HEK293 (cell line): ENCODE results near the gene SSBP2.
A peak's percentile ranks its signal among the peaks of the same experiment; 100 is the strongest.

Source experiments
- CTCF ChIA-PET: fragments of 350-600 bp; formaldehyde crosslinking; extraction: SDS; loops from one replicate; lab custom pipeline; 2021; ENCODE audit warnings: antibody characterized with exemption; lab: Yijun Ruan, JAX
- POLR2A ChIA-PET: fragments of 300-600 bp; formaldehyde crosslinking; extraction: SDS; loops from one replicate; lab custom pipeline; 2020; ENCODE audit warnings: antibody characterized with exemption, inconsistent platforms; lab: Yijun Ruan, JAX
- H3K27ac ChIP-seq: fragments of 200-500 bp; sonication (Bioruptor generic); 2 replicates; pipeline ENCODE4 v1.5.1; 2014; ENCODE audit warnings: low read depth, low read length, control low read depth, inconsistent platforms; ENCODE audit errors: extremely low read depth
- H3K36me3 ChIP-seq, 2 experiments: fragments of 200-500 bp in 1 of 2; sonication (Bioruptor generic) in 1 of 2; 1 replicate in 1 of 2; 2 replicates in 1 of 2; pipeline ENCODE4 v1.5.1; 2014 to 2017; ENCODE audit warnings: inconsistent platforms in 2 of 2, low read length in 2 of 2; ENCODE audit not compliant: control insufficient read depth in 2 of 2, insufficient read depth in 1 of 2
- H3K4me1 ChIP-seq: fragments of 200-500 bp; sonication (Bioruptor generic); 2 replicates; pipeline ENCODE4 v1.5.1; 2014; ENCODE audit warnings: mild to moderate bottlenecking, low read length, inconsistent platforms; ENCODE audit not compliant: control insufficient read depth, insufficient read depth
- H3K4me3 ChIP-seq: 2 replicates; pipeline ENCODE4 v1.5.1; 2011; ENCODE audit warnings: low read depth, mild to moderate bottlenecking, control low read depth, low read length, moderate library complexity
- H3K9me3 ChIP-seq: fragments of 200-500 bp; sonication (Bioruptor generic); 2 replicates; pipeline ENCODE4 v1.5.1; 2014; ENCODE audit warnings: low read depth, low read length, inconsistent platforms; ENCODE audit not compliant: control insufficient read depth, insufficient read depth
- BCL11B ChIP-seq: fragments of 450-650 bp; formaldehyde crosslinking; IDR thresholded peaks from 2 replicates; pipeline ENCODE4 v1.5.1; 2016; ENCODE audit warnings: low read depth, missing biosample characterization, missing genetic modification characterization
- SETDB1 ChIP-seq: IDR thresholded peaks from one replicate; pipeline ENCODE4 v1.6.1; 2017; ENCODE audit warnings: mild to moderate bottlenecking, low read length, moderate library complexity, mixed read lengths; ENCODE audit not compliant: insufficient read length
- ZBTB17 ChIP-seq: fragments of 450-650 bp; formaldehyde crosslinking; IDR thresholded peaks from 2 replicates; pipeline ENCODE4 v1.5.1; 2016; ENCODE audit warnings: missing biosample characterization, missing genetic modification characterization
- ZNF155 ChIP-seq: fragments of 450-650 bp; formaldehyde crosslinking; IDR thresholded peaks from 2 replicates; pipeline ENCODE4 v1.5.1; 2016; ENCODE audit warnings: missing biosample characterization, missing genetic modification characterization
- ZNF23 ChIP-seq: fragments of 450-650 bp; formaldehyde crosslinking; IDR thresholded peaks from 2 replicates; pipeline ENCODE4 v1.5.1; 2016; ENCODE audit warnings: missing biosample characterization, missing genetic modification characterization, borderline replicate concordance
- ZNF292 ChIP-seq: fragments of 450-650 bp; formaldehyde crosslinking; IDR thresholded peaks from 2 replicates; pipeline ENCODE4 v1.5.1; 2016; ENCODE audit warnings: low read depth, missing biosample characterization, missing genetic modification characterization, borderline replicate concordance
- ZNF561 ChIP-seq: fragments of 450-650 bp; IDR thresholded peaks from 2 replicates; pipeline ENCODE4 v1.5.1; 2018; ENCODE audit warnings: missing biosample characterization, missing genetic modification characterization, borderline replicate concordance
- ZNF654 ChIP-seq: fragments of 450-650 bp; formaldehyde crosslinking; IDR thresholded peaks from 2 replicates; pipeline ENCODE4 v1.5.1; 2016; ENCODE audit warnings: low read depth, missing biosample characterization, missing genetic modification characterization
- ZNF660 ChIP-seq: fragments of 450-650 bp; IDR thresholded peaks from 2 replicates; pipeline ENCODE4 v1.5.1; 2018; ENCODE audit warnings: missing biosample characterization, mild to moderate bottlenecking, missing genetic modification characterization
- ZSCAN23 ChIP-seq: fragments of 450-650 bp; formaldehyde crosslinking; IDR thresholded peaks from 2 replicates; pipeline ENCODE4 v1.5.1; 2016; ENCODE audit warnings: missing biosample characterization, missing genetic modification characterization
- TF ChIP-seq, protein P1 (sequence below): fragments of 450-650 bp; formaldehyde crosslinking; IDR thresholded peaks from 2 replicates; pipeline ENCODE4 v1.5.1; 2016; ENCODE audit warnings: missing biosample characterization, missing genetic modification characterization
- TF ChIP-seq, protein P2 (sequence below): fragments of 450-650 bp; formaldehyde crosslinking; IDR thresholded peaks from 2 replicates; pipeline ENCODE4 v1.5.1; 2016; ENCODE audit warnings: missing biosample characterization, missing genetic modification characterization
- TF ChIP-seq, protein P3 (sequence below): fragments of 450-650 bp; formaldehyde crosslinking; IDR thresholded peaks from 2 replicates; pipeline ENCODE4 v1.5.1; 2016; ENCODE audit warnings: missing biosample characterization, missing genetic modification characterization
- TF ChIP-seq, protein P4 (sequence below): fragments of 450-650 bp; formaldehyde crosslinking; IDR thresholded peaks from 2 replicates; pipeline ENCODE4 v1.5.1; 2017; ENCODE audit warnings: missing biosample characterization, missing genetic modification characterization
- TF ChIP-seq, protein P5 (sequence below): fragments of 450-650 bp; formaldehyde crosslinking; IDR thresholded peaks from 2 replicates; pipeline ENCODE4 v1.5.1; 2016; ENCODE audit warnings: missing biosample characterization, missing genetic modification characterization, borderline replicate concordance

The SSBP2 gene

DNA sequence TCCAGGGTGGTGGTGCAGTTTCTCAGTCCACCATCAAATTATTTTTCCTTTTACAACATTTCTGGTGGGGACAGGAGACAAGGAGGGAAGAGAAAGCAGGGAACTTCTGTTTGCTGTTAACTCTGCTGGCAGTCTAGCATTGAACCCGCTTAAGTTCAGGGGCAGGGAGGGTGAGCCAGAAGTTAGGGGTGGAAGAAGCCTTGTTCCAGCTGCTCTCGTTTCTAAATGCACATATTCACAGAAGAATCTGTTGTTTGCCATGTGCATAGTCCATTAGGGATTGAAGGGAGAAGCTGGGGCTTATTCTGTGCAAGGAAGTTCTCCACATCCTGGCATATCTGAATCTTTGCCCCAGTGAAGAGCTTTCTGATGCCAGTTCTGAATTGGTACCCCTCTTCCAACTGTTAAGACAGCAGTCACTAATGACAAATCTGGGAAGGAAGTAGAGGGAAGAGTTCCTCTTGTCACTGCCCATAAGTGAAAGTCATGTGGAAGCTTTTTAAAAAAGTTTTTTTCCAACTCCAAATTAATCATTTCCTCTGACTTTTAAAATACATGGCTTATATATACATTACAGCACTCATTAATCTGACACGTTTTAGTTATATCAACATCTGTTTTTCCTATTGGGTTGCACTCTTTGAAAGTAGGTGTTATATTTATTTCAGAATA, 324.4 kb downstream of the SSBP2 start:
- Histone ChIP-seq H3K9me3 (no peaks in the 10 kb centered on the region), H3K27ac (no peak overlapping the region), H3K4me1 (peaks cover 19% of the 10 kb centered on the region), H3K4me3 (no peak overlapping the region), H3K36me3 (no peaks in the 10 kb centered on the region)
- ChIA-PET POLR2A (no interaction called here), CTCF (interaction anchor here (0.5 to 3.8 kb wide), 14 partner anchors 16 to 1325 kb away, joined by 3 to 26 read pairs (median 3); no protein-coding TSS in a partner anchor)
- TF ChIP-seq ZBTB17: no peak
- TF ChIP-seq, protein P1, sequence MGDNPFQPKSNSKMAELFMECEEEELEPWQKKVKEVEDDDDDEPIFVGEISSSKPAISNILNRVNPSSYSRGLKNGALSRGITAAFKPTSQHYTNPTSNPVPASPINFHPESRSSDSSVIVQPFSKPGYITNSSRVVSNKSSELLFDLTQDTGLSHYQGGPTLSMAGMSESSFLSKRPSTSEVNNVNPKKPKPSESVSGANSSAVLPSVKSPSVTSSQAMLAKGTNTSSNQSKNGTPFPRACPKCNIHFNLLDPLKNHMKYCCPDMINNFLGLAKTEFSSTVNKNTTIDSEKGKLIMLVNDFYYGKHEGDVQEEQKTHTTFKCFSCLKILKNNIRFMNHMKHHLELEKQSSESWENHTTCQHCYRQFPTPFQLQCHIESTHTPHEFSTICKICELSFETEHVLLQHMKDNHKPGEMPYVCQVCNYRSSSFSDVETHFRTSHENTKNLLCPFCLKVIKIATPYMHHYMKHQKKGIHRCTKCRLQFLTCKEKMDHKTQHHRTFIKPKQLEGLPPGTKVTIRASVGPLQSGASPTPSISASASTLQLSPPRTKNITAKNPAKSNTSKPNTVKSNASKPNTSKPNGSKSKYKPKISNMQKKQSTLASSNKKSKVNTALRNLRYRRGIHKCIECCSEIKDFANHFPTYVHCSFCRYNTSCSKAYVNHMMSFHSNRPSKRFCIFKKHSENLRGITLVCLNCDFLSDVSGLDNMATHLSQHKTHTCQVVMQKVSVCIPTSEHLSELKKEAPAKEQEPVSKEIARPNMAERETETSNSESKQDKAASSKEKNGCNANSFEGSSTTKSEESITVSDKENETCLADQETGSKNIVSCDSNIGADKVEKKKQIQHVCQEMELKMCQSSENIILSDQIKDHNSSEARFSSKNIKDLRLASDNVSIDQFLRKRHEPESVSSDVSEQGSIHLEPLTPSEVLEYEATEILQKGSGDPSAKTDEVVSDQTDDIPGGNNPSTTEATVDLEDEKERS: no peak
- no peak for TF ChIP-seq ZNF561
- no peak for TF ChIP-seq BCL11B (tag by site-specific recombination)
- TF ChIP-seq ZNF292 (tag by site-specific recombination): no peak
- TF ChIP-seq ZNF23 (tag by site-specific recombination): no peak

DNA sequence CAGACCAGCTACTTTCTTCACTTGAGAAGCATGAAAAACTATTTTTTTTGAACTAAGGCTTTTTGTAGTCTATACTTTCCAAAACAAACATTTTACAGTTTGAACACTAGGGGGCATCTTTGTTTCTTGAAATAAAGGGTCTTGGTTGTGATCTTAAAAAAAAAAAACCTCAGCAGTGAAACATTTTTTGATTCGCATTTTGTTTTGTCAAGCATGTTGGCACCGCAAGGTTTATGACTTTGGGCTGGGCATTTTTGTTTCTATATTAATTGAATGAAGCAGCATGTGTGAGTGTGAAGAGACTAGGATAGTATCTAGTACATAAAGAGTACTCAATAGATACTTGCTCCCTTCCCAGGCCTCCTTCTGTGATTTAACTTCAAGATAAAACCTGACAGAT, 325.3 kb downstream of the SSBP2 start:
- CTCF ChIA-PET: interaction anchor here (0.5 to 3.8 kb wide), 28 partner anchors 9 to 830 kb away, joined by 3 to 26 read pairs (median 3); partner anchors contain the start of gene ZCCHC9
- Histone ChIP-seq H3K36me3 (no peaks in the 10 kb centered on the region), H3K4me3 (no peak overlapping the region), H3K4me1 (peaks cover 22% of the 10 kb centered on the region), H3K27ac (no peak overlapping the region), H3K9me3 (no peaks in the 10 kb centered on the region)
- TF ChIP-seq ZNF654 (tag by site-specific recombination) (peak; percentile 75), ZNF660 (0 out of 2 replicates have a peak, but pooled peaks have one; percentile 41)
- TF ChIP-seq, protein P2, sequence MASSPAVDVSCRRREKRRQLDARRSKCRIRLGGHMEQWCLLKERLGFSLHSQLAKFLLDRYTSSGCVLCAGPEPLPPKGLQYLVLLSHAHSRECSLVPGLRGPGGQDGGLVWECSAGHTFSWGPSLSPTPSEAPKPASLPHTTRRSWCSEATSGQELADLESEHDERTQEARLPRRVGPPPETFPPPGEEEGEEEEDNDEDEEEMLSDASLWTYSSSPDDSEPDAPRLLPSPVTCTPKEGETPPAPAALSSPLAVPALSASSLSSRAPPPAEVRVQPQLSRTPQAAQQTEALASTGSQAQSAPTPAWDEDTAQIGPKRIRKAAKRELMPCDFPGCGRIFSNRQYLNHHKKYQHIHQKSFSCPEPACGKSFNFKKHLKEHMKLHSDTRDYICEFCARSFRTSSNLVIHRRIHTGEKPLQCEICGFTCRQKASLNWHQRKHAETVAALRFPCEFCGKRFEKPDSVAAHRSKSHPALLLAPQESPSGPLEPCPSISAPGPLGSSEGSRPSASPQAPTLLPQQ (tag by site-specific recombination): no peak
- TF ChIP-seq, protein P3, sequence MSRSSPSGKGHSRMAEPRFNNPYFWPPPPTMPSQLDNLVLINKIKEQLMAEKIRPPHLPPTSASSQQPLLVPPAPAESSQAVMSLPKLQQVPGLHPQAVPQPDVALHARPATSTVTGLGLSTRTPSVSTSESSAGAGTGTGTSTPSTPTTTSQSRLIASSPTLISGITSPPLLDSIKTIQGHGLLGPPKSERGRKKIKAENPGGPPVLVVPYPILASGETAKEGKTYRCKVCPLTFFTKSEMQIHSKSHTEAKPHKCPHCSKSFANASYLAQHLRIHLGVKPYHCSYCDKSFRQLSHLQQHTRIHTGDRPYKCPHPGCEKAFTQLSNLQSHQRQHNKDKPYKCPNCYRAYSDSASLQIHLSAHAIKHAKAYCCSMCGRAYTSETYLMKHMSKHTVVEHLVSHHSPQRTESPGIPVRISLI (tag by site-specific recombination): peak; percentile 81
- TF ChIP-seq, protein P4, sequence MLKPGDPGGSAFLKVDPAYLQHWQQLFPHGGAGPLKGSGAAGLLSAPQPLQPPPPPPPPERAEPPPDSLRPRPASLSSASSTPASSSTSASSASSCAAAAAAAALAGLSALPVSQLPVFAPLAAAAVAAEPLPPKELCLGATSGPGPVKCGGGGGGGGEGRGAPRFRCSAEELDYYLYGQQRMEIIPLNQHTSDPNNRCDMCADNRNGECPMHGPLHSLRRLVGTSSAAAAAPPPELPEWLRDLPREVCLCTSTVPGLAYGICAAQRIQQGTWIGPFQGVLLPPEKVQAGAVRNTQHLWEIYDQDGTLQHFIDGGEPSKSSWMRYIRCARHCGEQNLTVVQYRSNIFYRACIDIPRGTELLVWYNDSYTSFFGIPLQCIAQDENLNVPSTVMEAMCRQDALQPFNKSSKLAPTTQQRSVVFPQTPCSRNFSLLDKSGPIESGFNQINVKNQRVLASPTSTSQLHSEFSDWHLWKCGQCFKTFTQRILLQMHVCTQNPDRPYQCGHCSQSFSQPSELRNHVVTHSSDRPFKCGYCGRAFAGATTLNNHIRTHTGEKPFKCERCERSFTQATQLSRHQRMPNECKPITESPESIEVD (tag by site-specific recombination): 0 out of 2 replicates have a peak, but pooled peaks have one; percentile 32
- POLR2A ChIA-PET: no interaction called here

DNA sequence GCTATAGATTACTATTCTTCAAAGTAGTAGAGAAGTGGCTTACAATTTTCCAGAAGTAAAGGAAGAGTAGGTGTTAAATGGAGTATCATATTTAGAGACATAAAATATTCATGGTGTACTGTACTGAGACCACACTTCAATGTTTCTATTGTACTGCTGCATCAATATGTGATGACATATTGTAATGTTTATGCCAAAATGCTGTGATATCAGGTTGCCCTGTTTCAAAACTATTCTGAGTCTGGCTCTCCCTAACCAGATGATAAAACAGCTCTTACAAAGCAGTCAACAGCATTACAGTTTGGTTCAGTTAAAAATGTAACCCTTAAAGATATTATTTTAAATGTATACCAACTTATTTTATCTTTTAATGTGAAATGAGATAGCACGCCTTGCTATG, 326.2 kb downstream of the SSBP2 start:
- Histone ChIP-seq H3K9me3 (no peaks in the 10 kb centered on the region), H3K27ac (no peak overlapping the region)
- TF ChIP-seq ZNF155 (tag by site-specific recombination) (no peak), SETDB1 (no peak), ZSCAN23 (tag by site-specific recombination) (no peak)
- TF ChIP-seq, protein P5, sequence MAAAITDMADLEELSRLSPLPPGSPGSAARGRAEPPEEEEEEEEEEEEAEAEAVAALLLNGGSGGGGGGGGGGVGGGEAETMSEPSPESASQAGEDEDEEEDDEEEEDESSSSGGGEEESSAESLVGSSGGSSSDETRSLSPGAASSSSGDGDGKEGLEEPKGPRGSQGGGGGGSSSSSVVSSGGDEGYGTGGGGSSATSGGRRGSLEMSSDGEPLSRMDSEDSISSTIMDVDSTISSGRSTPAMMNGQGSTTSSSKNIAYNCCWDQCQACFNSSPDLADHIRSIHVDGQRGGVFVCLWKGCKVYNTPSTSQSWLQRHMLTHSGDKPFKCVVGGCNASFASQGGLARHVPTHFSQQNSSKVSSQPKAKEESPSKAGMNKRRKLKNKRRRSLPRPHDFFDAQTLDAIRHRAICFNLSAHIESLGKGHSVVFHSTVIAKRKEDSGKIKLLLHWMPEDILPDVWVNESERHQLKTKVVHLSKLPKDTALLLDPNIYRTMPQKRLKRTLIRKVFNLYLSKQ: no peak
- TF ChIP-seq, all 188 proteins: peak for 0
- ChIA-PET POLR2A (no interaction called here), CTCF (interaction anchor here (0.5 to 3.8 kb wide), 25 partner anchors 9 to 1823 kb away, joined by 3 to 26 read pairs (median 3); partner anchors contain the start of gene ZCCHC9)
- Histone ChIP-seq H3K4me1 (peaks cover 27% of the 10 kb centered on the region), H3K4me3 (no peak overlapping the region), H3K36me3 (no peaks in the 10 kb centered on the region)
